ENCODE measurements around the gene PCNA.
"Not testable (repeated sequence)": the region's sequence is repeated elsewhere in the genome, so short reads cannot be mapped to it uniquely, and the experiment has no call there.

The PCNA gene

DNA sequence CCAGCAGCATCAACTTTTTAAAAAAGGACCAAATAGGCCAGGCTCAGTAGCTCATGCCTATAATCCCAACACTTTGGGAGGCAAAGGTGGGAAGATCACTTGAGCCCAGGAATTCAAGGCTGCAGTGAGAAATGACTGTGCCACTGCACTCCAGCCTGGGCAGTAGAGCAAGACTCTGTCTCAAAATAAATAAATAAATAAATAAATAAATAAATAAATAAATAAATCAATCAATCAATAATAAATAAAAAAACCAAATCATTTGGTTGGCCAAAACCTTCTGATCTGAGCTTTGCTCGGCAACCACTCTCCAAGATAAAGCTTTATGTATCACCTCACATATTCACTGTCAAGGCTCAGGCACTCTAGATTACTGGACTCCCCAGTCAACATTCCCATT is 20.7 kb downstream of the PCNA start:
- peaks cover 17 to 35% of the 10 kb centered on the region in 2 experiments for H3K36me3 ChIP-seq (ENCODE audit: control insufficient read depth in 1 of 2, insufficient read depth in 2 of 2, low read length in 2 of 2)
- H3K4me3 ChIP-seq (ENCODE audit: low read depth, low read length); H3K23ac ChIP-seq (ENCODE audit: low read length); H2BK5ac ChIP-seq (ENCODE audit: low read depth, low read length, poor library complexity); H3K4ac ChIP-seq (ENCODE audit: low read depth, low read length); H3K4me1 ChIP-seq (ENCODE audit: control insufficient read depth in 1 of 2, insufficient read depth in 2 of 2, low read length in 2 of 2); H3K79me2 ChIP-seq (ENCODE audit: control insufficient read depth, insufficient read depth, low read length, poor library complexity); H4K91ac ChIP-seq (ENCODE audit: low read depth, low read length); H4K12ac ChIP-seq (ENCODE audit: low read depth, low read length); H3K14ac ChIP-seq (ENCODE audit: low read length); DNase-seq; H3K9ac ChIP-seq (ENCODE audit: low read length); H2BK120ac ChIP-seq (ENCODE audit: insufficient read depth, low read length, poor library complexity); H3K18ac ChIP-seq (ENCODE audit: low read length); H2AK5ac ChIP-seq (ENCODE audit: low read length); H3K27me3 ChIP-seq (ENCODE audit: insufficient read depth, low read length); H3K4me2 ChIP-seq (ENCODE audit: low read length); H3K9me3 ChIP-seq (ENCODE audit: insufficient read depth, low read depth, low read length); H2BK12ac ChIP-seq (ENCODE audit: low read length); H3K27ac ChIP-seq (ENCODE audit: low read depth, low read length); H3K79me1 ChIP-seq (ENCODE audit: low read length); H4K8ac ChIP-seq (ENCODE audit: low read depth, low read length); H2AFZ ChIP-seq (ENCODE audit: insufficient read depth, low read length, poor library complexity): not testable (repeated sequence)
- no CpG with 5 or more reads among the region's 1 CpG for WGBS (ENCODE audit: extremely low coverage, insufficient coverage, insufficient read length)

DNA sequence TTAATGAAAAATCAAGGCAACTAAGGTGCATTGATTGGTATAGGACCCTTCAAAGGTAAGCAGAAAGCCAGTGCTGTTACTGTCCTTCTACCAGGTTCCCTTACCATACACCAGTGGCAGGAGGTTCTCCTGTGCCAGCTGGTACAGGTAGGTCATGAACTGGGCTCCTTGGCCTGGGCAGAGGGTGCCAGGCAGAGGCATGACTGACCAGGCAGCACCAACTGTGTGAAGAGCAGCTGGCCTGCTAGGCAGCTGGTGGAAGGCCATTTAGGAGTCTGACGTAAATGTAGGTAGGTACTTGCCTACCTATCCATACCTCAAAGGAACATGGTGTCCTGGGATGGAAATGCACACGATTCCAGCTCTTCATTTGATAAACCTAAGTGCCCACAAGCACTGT is 23.3 kb downstream of the PCNA start:
- Histone ChIP-seq H2AK5ac (ENCODE audit: low read length) (no peak overlapping the region), H4K12ac (ENCODE audit: low read depth, low read length) (no peak overlapping the region), H3K27me3 (ENCODE audit: insufficient read depth, low read length) (no peaks in the 10 kb centered on the region), H3K27ac (ENCODE audit: low read depth, low read length) (no peak overlapping the region), H3K4me3 (ENCODE audit: low read depth, low read length) (no peak overlapping the region), H3K4me2 (ENCODE audit: low read length) (no peak overlapping the region), H2BK120ac (ENCODE audit: insufficient read depth, low read length, poor library complexity) (no peak overlapping the region), H2AFZ (ENCODE audit: insufficient read depth, low read length, poor library complexity) (no peak overlapping the region), H2BK5ac (ENCODE audit: low read depth, low read length, poor library complexity) (no peak overlapping the region), H3K4ac (ENCODE audit: low read depth, low read length) (no peak overlapping the region), H3K18ac (ENCODE audit: low read length) (no peak overlapping the region), H3K36me3 (ENCODE audit: control insufficient read depth in 1 of 2, insufficient read depth in 2 of 2, low read length in 2 of 2) (peaks cover 7 to 21% of the 10 kb centered on the region in 2 experiments), H2BK12ac (ENCODE audit: low read length) (no peak overlapping the region), H3K79me1 (ENCODE audit: low read length) (no peaks in the 10 kb centered on the region), H3K9ac (ENCODE audit: low read length) (no peak overlapping the region), H3K9me3 (ENCODE audit: insufficient read depth, low read depth, low read length) (no peaks in the 10 kb centered on the region), H4K8ac (ENCODE audit: low read depth, low read length) (no peak overlapping the region), H4K91ac (ENCODE audit: low read depth, low read length) (no peak overlapping the region), H3K23ac (ENCODE audit: low read length) (no peak overlapping the region), H3K14ac (ENCODE audit: low read length) (no peak overlapping the region), H3K4me1 (ENCODE audit: control insufficient read depth in 1 of 2, insufficient read depth in 2 of 2, low read length in 2 of 2) (no peaks in the 10 kb centered on the region), H3K79me2 (ENCODE audit: control insufficient read depth, insufficient read depth, low read length, poor library complexity) (no peaks in the 10 kb centered on the region)
- WGBS (ENCODE audit: extremely low coverage, insufficient coverage, insufficient read length), result no CpG with 5 or more reads among the region's 2 CpGs
- DNase-seq, result no peak

DNA sequence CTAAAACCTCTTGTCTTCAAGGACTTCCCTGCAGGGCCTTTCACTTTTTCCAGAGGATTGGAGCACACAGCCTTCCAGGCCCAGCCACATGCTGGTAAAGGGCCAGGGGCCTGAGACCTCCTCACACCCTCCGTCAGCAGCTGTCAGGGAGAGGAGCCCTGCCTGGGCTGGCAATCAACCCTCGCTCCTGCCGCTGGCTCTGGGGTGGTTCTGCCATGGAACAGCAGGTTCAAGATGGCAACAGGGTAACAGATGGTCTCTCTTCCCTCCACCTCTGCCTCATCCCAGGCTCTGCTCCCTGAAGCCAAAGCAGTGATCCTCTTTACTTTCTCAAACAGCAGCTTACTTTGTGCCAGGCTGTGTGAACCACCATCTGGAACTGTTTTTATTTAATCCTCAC is 23.8 kb downstream of the PCNA start:
- no peaks in the 10 kb centered on the region for H3K79me2 ChIP-seq (ENCODE audit: control insufficient read depth, insufficient read depth, low read length, poor library complexity)
- no peak overlapping the region for H3K4ac ChIP-seq (ENCODE audit: low read depth, low read length)
- no peak overlapping the region for H4K12ac ChIP-seq (ENCODE audit: low read depth, low read length)
- no peak overlapping the region for H2AK5ac ChIP-seq (ENCODE audit: low read length)
- no peak overlapping the region for H3K9ac ChIP-seq (ENCODE audit: low read length)
- no peak overlapping the region for H3K14ac ChIP-seq (ENCODE audit: low read length)
- H3K27me3 ChIP-seq (ENCODE audit: insufficient read depth, low read length), result no peaks in the 10 kb centered on the region
- no peaks in the 10 kb centered on the region for H3K4me1 ChIP-seq (ENCODE audit: control insufficient read depth in 1 of 2, insufficient read depth in 2 of 2, low read length in 2 of 2)
- no peak overlapping the region for H3K23ac ChIP-seq (ENCODE audit: low read length)
- no peak overlapping the region for H2BK5ac ChIP-seq (ENCODE audit: low read depth, low read length, poor library complexity)
- H3K4me2 ChIP-seq (ENCODE audit: low read length), result no peak overlapping the region
- no CpG with 5 or more reads among the region's 3 CpGs for whole genome bisulfite sequencing (ENCODE audit: extremely low coverage, insufficient coverage, insufficient read length)
- H3K36me3 ChIP-seq (ENCODE audit: control insufficient read depth in 1 of 2, insufficient read depth in 2 of 2, low read length in 2 of 2), result peaks cover 7 to 19% of the 10 kb centered on the region in 2 experiments
- H3K9me3 ChIP-seq (ENCODE audit: insufficient read depth, low read depth, low read length), result no peaks in the 10 kb centered on the region
- DNase-seq, result no peak
- H3K79me1 ChIP-seq (ENCODE audit: low read length), result no peaks in the 10 kb centered on the region
- H4K91ac ChIP-seq (ENCODE audit: low read depth, low read length), result no peak overlapping the region
- no peak overlapping the region for H3K4me3 ChIP-seq (ENCODE audit: low read depth, low read length)
- H2BK12ac ChIP-seq (ENCODE audit: low read length), result no peak overlapping the region
- no peak overlapping the region for H2BK120ac ChIP-seq (ENCODE audit: insufficient read depth, low read length, poor library complexity)
- no peak overlapping the region for H2AFZ ChIP-seq (ENCODE audit: insufficient read depth, low read length, poor library complexity)
- H4K8ac ChIP-seq (ENCODE audit: low read depth, low read length), result no peak overlapping the region
- H3K27ac ChIP-seq (ENCODE audit: low read depth, low read length), result no peak overlapping the region
- H3K18ac ChIP-seq (ENCODE audit: low read length), result no peak overlapping the region

DNA sequence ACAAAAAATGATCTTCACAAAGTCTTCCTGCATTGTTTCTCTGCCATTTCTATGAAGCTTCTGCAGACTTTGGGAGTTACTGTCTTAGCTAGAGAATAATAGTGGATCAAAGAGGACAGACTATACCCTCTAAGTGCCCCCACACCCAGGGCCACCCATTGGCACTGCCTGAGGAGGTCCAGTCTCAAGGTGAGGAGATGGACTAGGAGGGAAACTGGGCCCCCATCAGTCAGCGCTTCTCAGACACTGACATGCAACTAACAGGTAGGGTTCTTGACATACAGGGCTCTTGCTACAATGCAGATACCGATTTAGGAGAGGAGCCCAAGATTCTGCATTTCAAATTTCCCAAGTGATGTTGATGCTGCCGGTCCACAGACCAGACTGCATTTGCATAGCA is 24.3 kb downstream of the PCNA start:
- no peaks in the 10 kb centered on the region for H3K79me1 ChIP-seq (ENCODE audit: low read length)
- DNase-seq, result no peak
- no peaks in the 10 kb centered on the region for H3K79me2 ChIP-seq (ENCODE audit: control insufficient read depth, insufficient read depth, low read length, poor library complexity)
- no peak overlapping the region for H3K9ac ChIP-seq (ENCODE audit: low read length)
- no peak overlapping the region for H2BK120ac ChIP-seq (ENCODE audit: insufficient read depth, low read length, poor library complexity)
- no peak overlapping the region for H3K14ac ChIP-seq (ENCODE audit: low read length)
- H2AFZ ChIP-seq (ENCODE audit: insufficient read depth, low read length, poor library complexity), result no peak overlapping the region
- H3K4me1 ChIP-seq (ENCODE audit: control insufficient read depth in 1 of 2, insufficient read depth in 2 of 2, low read length in 2 of 2), result no peaks in the 10 kb centered on the region
- H3K18ac ChIP-seq (ENCODE audit: low read length), result no peak overlapping the region
- no peak overlapping the region for H3K4me3 ChIP-seq (ENCODE audit: low read depth, low read length)
- no peaks in the 10 kb centered on the region for H3K9me3 ChIP-seq (ENCODE audit: insufficient read depth, low read depth, low read length)
- no peak overlapping the region for H3K23ac ChIP-seq (ENCODE audit: low read length)
- no CpG with 5 or more reads among the region's 3 CpGs for WGBS (ENCODE audit: extremely low coverage, insufficient coverage, insufficient read length)
- H3K36me3 ChIP-seq (ENCODE audit: control insufficient read depth in 1 of 2, insufficient read depth in 2 of 2, low read length in 2 of 2), result peaks cover 7 to 19% of the 10 kb centered on the region in 2 experiments
- no peak overlapping the region for H4K91ac ChIP-seq (ENCODE audit: low read depth, low read length)
- no peak overlapping the region for H4K12ac ChIP-seq (ENCODE audit: low read depth, low read length)
- H3K4me2 ChIP-seq (ENCODE audit: low read length), result no peak overlapping the region
- H3K4ac ChIP-seq (ENCODE audit: low read depth, low read length), result no peak overlapping the region
- no peaks in the 10 kb centered on the region for H3K27me3 ChIP-seq (ENCODE audit: insufficient read depth, low read length)
- no peak overlapping the region for H2BK5ac ChIP-seq (ENCODE audit: low read depth, low read length, poor library complexity)
- H2BK12ac ChIP-seq (ENCODE audit: low read length), result no peak overlapping the region
- H3K27ac ChIP-seq (ENCODE audit: low read depth, low read length), result no peak overlapping the region
- H2AK5ac ChIP-seq (ENCODE audit: low read length), result no peak overlapping the region
- H4K8ac ChIP-seq (ENCODE audit: low read depth, low read length), result no peak overlapping the region

All from trophoblast cell (in vitro differentiated cells and primary cell).